Activated CD4-positive, alpha-beta T cell treated with anti-CD3 and anti-CD28 coated beads, Interleukin-2, amount 50 U/mL, for 24 hours (primary cell): ENCODE results near the gene SPINK7.

Experiments used
- DNase-seq, 2 donors: peaks; one replicate each; pipeline ENCODE4 v3.0.0-alpha.2; 2020; ENCODE audit warnings: low read depth in 1 of 2, low spot score in 1 of 2

SPINK7 gene

GRCh38 chr5:148343603-148344487 is 31.6 kb downstream of the SPINK7 start:
- DNase-seq: no peak

DNA sequence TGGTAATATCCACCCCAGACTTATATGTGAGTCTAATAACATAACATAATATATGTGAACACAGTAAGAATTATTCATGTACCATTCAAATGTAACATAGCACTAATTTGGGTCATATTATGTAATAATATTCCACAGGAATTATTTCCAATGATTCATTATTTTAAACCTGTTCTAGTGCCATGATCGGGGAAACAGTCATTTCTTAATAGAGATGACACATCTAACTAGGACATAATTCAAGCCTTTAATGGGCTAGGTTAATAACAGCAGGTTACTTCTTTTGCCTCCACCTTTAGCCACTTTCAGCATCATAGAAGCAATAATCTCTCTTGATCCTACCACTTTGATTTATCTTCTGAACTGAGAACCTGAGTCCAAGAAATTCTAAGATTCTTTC is 35.5 kb downstream of the SPINK7 start:
- no peak for DNase-seq

DNA sequence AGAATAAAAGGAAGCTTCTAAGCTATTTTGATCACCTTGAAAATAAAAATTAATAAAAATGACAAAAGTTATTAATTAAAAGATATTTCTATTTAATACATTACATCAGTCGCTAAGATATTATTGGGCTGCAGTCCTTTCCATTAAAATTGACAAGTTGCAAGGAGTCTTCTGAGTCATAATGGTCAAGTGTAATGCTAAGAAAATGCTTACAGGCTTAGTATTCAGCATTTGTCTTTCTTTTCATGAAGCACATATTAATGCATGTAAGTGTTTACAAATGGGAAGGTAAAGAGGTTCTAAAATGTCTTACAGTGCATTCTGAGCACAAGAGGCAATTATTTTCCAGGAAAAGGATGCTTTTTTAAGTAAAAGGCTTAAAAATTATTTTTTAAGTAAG is 40.5 kb downstream of the SPINK7 start:
- DNase-seq: no peak

DNA sequence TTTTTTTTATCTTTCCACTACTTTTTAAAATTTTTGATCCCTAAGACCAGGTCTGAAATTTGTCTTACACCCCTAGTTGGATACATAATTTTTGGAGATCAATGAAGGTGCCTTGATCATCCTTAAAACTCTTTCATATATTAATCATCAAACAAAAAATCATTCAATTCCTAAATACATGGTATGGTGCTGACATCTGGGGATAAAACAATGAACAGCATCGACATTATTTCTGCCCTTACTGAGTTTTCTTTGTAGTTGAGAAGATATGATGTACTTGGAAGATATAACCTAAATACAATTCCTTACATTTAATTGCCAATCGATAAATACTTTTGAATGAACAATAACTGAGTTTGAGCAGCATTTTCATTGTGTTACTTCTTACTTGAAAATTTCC is 41.4 kb downstream of the SPINK7 start:
- no peak for DNase-seq

DNA sequence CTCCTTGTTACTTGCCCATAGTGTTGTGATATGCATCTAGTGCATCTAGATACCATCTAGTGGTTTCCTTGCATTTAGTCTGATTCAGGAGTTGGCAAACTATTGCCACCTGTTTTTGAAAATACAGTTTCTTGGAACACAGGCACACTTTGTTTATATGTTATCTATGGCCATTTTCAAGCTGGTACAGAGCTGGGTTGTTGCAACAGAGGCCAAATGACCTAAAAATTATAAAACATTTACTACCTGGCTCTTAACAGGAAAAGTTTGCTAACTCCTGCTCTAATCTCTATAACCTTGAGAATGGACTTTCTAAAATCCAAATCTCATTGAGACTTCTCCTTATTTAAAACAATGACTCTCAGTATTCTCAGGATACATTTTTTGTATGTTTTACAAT is 52.1 kb downstream of the SPINK7 start:
- DNase-seq: no peak
